GM19099 (cell line): Measurements from ENCODE around the gene GRID1.

ENCODE experiments used
- POLR2A ChIP-seq: IDR thresholded peaks from 3 replicates; pipeline ENCODE4 v1.6.1; 2011; ENCODE audit warnings: low read depth; ENCODE audit not compliant: insufficient read length; ENCODE audit errors: extremely low read depth

The GRID1 gene

GRCh38 chr10:86148117-86148516 is 218.5 kb downstream of the GRID1 start:
- no peak for TF ChIP-seq POLR2A

DNA sequence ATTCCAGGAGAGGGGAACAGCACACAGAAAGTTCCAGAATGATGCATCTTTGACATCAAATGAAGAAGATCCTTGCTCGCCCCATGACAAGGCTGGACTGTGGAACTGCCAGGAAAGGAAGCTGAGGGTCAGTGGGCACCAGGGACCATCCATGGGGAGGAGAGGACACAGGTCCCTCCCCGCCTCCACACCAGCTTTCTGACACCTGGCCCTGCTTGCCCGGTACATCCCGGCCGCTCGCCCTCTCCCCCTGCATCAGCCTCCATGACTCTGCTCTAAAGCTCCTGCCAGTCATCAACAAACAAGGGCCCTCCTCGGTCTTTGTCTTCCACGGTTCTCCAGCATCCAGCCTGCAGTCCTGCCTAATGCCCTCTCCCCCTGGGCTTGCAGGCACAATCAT is 222.3 kb downstream of the GRID1 start:
- no peak for TF ChIP-seq POLR2A

DNA sequence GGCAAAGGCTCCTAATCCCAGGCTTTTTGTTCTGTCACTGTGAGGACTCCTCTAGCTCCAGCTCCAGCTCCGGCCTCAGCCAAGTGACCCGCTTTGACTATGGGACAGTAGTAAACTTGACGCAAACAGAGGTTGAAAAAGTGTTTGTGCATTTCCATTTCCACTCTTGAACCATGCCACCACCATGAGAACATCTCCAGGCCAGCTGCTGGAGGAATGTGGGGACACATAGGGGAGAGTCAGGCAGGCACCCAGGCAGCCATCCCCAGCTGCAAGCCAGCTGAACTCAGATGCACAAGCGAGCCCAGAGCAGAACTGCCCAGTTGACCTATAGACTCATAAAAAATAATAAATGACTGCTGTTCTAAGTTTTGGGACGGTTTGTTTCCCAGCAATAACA is 224.7 kb downstream of the GRID1 start:
- no peak for TF ChIP-seq POLR2A

DNA sequence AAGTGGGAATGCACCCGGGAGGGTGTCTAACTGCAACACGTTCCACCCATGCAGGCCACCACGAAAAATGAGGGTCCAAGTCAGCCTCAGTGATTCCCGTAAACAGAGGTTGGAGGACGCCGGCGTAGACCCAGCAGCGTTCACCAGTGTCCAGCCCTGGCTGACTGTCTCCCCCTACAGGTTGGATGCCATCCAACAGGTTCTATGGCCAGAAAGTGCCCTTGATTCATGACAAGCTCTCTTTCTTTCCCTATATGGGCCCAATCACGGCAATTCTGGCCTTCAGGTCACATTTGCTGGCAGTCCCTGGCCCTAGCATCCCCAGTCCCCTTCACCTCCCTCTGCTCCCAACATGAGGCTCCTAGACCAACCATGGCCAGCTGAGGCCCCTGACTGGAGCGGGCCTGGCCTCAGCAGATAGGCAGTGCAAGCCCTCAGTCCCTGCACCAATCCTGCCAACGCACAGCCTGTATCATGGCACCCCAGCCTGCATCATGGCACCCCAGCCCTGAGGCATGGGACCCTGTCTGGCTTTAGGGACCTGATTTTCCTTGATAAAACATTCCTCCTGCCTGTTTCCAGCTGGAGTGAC is 227.4 kb downstream of the GRID1 start:
- no peak for TF ChIP-seq POLR2A

- TF ChIP-seq POLR2A = no peak
Observed at GRCh38 chr10:86138551-86139065, 228.0 kb downstream of the GRID1 start.

- TF ChIP-seq POLR2A = no peak
Observed at GRCh38 chr10:86137561-86137960, 229.0 kb downstream of the GRID1 start.

DNA sequence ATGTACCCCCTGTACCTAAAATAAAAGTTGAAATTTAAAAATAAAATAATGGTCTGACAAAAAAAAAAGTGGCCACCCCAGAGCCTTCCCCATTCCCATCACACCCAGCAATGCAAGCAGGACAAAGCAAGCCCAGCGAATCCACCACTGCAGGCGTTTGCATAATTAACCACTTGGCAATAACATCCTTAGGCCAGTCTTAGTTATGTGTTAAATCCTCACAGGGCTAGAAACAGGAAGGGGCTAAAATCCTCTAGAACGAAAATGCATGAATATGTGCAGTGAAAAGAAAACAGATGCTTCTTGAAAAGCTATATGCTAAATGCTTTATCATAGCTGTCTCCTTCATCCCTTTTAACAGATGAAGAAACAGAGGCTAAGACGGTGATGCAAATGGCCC is 229.7 kb downstream of the GRID1 start:
- TF ChIP-seq POLR2A = no peak

DNA sequence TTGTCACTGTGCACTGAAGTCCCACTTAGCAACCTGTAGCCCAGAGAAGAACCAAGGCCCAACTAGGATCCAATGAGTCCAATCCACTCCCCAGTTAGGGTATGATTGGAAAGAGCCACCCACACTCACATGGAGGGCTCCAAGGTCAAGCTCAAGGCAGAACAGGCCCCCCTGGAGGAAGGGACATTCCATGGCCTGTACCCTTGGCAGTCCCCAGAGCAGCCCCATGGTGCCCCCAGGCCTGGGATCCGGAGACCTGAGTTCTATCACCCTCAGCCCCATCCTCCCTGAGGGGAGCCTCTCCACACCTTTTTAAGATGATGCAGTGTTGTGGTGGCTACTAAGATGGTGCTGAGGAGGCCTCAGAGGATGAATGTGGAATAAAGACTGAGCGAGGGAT is 231.4 kb downstream of the GRID1 start:
- no peak for TF ChIP-seq POLR2A

GRCh38 chr10:86130737-86131475 is 235.7 kb downstream of the GRID1 start:
- no peak for TF ChIP-seq POLR2A

- TF ChIP-seq POLR2A = no peak
Observed at GRCh38 chr10:86130041-86130440, 236.6 kb downstream of the GRID1 start.

DNA sequence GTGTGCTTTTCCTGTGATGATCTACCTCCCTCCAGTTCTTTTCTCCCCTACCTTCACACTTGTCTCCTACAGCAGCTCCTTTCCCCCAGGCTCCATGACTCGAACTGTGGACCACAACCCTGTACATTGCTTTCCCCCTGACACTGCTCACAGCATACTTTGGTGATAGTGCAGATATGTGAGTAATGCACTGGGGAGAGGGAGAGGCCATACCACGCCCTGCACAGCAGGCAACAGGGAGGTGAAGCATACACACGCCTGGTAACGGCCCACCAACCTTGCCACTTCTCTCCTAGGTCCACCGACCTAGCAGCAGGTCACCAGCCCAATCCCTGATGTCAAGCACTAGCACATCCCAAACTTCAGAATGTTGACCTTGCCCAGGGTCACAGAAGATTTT is 238.2 kb downstream of the GRID1 start:
- TF ChIP-seq POLR2A = no peak

- no peak for TF ChIP-seq POLR2A
Observed at GRCh38 chr10:86127274-86127819, 239.2 kb downstream of the GRID1 start.

- TF ChIP-seq POLR2A = no peak
Observed at GRCh38 chr10:86124734-86125133, 241.9 kb downstream of the GRID1 start.

- no peak for TF ChIP-seq POLR2A
Observed at GRCh38 chr10:86123715-86124114, 242.9 kb downstream of the GRID1 start.

GRCh38 chr10:86123304-86123703 is 243.3 kb downstream of the GRID1 start:
- TF ChIP-seq POLR2A = no peak

- no peak for TF ChIP-seq POLR2A
Observed at GRCh38 chr10:86122646-86123045, 243.9 kb downstream of the GRID1 start.
